ENCODE data around the gene VANGL2. TPM values are rescaled to one million over a fixed set of nuclear protein-coding genes. Genes with fewer than 3 reads are reported as not detected.

The VANGL2 gene
- total and polyA plus RNA-seq, 2 experiments from 2014 or later, result 17.7 to 51.3 TPM

DNA sequence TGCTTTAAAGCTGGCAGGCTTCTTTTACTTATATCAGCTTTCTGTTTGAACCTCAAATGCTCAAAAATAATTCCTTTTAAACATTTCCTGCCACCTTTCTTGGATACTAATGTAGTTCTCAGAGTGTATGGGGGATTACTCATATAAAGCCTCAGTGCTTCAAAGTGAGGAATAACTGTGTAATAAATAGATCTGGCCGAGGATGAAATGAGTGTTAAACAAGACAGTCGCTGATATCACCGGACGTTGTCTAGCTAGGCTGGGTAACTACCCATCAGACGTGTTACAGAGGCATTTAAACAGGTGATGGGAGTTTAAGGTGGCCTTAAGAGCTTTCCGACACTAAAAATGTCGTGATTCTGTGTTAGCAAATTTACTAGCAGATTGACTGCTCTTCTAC is 53.1 kb downstream of the VANGL2 start:
- Histone ChIP-seq H4K20me1 (replicated peaks; ENCODE audit: insufficient read depth) (no peaks in the 10 kb centered on the region), H3K36me3 (ENCODE audit: insufficient read depth) (no peaks in the 10 kb centered on the region), H2AFZ (no peak overlapping the region), H3K4me1 (ENCODE audit: insufficient read depth) (no peaks in the 10 kb centered on the region), H3K27me3 (ENCODE audit: insufficient read depth) (no peaks in the 10 kb centered on the region), H3K4me2 (no peak overlapping the region), H3K4me3 (no peak overlapping the region), H3K27ac (ENCODE audit: low read depth) (no peak overlapping the region), H3K9me2 (ENCODE audit: insufficient read depth) (no peaks in the 10 kb centered on the region), H3F3A (replicated peaks; ENCODE audit: low read depth) (no peaks in the 10 kb centered on the region), H3K79me2 (replicated peaks; ENCODE audit: insufficient read depth) (no peaks in the 10 kb centered on the region)
- TF ChIP-seq, protein P1, sequence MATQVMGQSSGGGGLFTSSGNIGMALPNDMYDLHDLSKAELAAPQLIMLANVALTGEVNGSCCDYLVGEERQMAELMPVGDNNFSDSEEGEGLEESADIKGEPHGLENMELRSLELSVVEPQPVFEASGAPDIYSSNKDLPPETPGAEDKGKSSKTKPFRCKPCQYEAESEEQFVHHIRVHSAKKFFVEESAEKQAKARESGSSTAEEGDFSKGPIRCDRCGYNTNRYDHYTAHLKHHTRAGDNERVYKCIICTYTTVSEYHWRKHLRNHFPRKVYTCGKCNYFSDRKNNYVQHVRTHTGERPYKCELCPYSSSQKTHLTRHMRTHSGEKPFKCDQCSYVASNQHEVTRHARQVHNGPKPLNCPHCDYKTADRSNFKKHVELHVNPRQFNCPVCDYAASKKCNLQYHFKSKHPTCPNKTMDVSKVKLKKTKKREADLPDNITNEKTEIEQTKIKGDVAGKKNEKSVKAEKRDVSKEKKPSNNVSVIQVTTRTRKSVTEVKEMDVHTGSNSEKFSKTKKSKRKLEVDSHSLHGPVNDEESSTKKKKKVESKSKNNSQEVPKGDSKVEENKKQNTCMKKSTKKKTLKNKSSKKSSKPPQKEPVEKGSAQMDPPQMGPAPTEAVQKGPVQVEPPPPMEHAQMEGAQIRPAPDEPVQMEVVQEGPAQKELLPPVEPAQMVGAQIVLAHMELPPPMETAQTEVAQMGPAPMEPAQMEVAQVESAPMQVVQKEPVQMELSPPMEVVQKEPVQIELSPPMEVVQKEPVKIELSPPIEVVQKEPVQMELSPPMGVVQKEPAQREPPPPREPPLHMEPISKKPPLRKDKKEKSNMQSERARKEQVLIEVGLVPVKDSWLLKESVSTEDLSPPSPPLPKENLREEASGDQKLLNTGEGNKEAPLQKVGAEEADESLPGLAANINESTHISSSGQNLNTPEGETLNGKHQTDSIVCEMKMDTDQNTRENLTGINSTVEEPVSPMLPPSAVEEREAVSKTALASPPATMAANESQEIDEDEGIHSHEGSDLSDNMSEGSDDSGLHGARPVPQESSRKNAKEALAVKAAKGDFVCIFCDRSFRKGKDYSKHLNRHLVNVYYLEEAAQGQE (IDR thresholded peaks at IDR 0.05; ENCODE audit: unreplicated experiment), result no peak
- TF ChIP-seq NANOG (IDR thresholded peaks at IDR 0.05; ENCODE audit: borderline replicate concordance) (no peak), CREB1 (CRISPR knock-in tag; IDR thresholded peaks at IDR 0.05; ENCODE audit: low read depth) (no peak), EZH2 (IDR thresholded peaks at IDR 0.05; ENCODE audit: low read depth, unreplicated experiment) (no peak), JUNB (IDR thresholded peaks at IDR 0.05; ENCODE audit: unreplicated experiment) (no peak), STAT1 (IDR thresholded peaks at IDR 0.05; ENCODE audit: unreplicated experiment) (no peak), ZNF331 (CRISPR knock-in tag; IDR thresholded peaks at IDR 0.05; ENCODE audit: low read depth) (no peak), POLR2AphosphoS5 (IDR thresholded peaks at IDR 0.05; ENCODE audit: low read depth) (no peak), ZNF114 (CRISPR knock-in tag; IDR thresholded peaks at IDR 0.05) (no peak), EZH2phosphoT487 (IDR thresholded peaks at IDR 0.05; ENCODE audit: unreplicated experiment) (no peak)
- TF ChIP-seq, protein P2, sequence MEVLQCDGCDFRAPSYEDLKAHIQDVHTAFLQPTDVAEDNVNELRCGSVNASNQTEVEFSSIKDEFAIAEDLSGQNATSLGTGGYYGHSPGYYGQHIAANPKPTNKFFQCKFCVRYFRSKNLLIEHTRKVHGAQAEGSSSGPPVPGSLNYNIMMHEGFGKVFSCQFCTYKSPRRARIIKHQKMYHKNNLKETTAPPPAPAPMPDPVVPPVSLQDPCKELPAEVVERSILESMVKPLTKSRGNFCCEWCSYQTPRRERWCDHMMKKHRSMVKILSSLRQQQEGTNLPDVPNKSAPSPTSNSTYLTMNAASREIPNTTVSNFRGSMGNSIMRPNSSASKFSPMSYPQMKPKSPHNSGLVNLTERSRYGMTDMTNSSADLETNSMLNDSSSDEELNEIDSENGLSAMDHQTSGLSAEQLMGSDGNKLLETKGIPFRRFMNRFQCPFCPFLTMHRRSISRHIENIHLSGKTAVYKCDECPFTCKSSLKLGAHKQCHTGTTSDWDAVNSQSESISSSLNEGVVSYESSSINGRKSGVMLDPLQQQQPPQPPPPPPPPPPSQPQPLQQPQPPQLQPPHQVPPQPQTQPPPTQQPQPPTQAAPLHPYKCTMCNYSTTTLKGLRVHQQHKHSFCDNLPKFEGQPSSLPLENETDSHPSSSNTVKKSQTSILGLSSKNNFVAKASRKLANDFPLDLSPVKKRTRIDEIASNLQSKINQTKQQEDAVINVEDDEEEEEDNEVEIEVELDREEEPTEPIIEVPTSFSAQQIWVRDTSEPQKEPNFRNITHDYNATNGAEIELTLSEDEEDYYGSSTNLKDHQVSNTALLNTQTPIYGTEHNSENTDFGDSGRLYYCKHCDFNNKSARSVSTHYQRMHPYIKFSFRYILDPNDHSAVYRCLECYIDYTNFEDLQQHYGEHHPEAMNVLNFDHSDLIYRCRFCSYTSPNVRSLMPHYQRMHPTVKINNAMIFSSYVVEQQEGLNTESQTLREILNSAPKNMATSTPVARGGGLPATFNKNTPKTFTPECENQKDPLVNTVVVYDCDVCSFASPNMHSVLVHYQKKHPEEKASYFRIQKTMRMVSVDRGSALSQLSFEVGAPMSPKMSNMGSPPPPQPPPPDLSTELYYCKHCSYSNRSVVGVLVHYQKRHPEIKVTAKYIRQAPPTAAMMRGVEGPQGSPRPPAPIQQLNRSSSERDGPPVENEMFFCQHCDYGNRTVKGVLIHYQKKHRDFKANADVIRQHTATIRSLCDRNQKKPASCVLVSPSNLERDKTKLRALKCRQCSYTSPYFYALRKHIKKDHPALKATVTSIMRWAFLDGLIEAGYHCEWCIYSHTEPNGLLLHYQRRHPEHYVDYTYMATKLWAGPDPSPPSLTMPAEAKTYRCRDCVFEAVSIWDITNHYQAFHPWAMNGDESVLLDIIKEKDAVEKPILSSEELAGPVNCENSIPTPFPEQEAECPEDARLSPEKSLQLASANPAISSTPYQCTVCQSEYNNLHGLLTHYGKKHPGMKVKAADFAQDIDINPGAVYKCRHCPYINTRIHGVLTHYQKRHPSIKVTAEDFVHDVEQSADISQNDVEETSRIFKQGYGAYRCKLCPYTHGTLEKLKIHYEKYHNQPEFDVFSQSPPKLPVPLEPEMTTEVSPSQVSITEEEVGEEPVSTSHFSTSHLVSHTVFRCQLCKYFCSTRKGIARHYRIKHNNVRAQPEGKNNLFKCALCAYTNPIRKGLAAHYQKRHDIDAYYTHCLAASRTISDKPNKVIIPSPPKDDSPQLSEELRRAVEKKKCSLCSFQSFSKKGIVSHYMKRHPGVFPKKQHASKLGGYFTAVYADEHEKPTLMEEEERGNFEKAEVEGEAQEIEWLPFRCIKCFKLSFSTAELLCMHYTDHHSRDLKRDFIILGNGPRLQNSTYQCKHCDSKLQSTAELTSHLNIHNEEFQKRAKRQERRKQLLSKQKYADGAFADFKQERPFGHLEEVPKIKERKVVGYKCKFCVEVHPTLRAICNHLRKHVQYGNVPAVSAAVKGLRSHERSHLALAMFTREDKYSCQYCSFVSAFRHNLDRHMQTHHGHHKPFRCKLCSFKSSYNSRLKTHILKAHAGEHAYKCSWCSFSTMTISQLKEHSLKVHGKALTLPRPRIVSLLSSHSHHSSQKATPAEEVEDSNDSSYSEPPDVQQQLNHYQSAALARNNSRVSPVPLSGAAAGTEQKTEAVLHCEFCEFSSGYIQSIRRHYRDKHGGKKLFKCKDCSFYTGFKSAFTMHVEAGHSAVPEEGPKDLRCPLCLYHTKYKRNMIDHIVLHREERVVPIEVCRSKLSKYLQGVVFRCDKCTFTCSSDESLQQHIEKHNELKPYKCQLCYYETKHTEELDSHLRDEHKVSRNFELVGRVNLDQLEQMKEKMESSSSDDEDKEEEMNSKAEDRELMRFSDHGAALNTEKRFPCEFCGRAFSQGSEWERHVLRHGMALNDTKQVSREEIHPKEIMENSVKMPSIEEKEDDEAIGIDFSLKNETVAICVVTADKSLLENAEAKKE (CRISPR knock-in tag; IDR thresholded peaks at IDR 0.05), result no peak
- TF ChIP-seq, protein P3, sequence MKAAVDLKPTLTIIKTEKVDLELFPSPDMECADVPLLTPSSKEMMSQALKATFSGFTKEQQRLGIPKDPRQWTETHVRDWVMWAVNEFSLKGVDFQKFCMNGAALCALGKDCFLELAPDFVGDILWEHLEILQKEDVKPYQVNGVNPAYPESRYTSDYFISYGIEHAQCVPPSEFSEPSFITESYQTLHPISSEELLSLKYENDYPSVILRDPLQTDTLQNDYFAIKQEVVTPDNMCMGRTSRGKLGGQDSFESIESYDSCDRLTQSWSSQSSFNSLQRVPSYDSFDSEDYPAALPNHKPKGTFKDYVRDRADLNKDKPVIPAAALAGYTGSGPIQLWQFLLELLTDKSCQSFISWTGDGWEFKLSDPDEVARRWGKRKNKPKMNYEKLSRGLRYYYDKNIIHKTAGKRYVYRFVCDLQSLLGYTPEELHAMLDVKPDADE (IDR thresholded peaks at IDR 0.05), result no peak
- Mint-ChIP-seq H3K4me1 (no peaks in the 10 kb centered on the region), H3K36me3 (ENCODE audit: low read depth) (no peaks in the 10 kb centered on the region), H3K9me3 (no peaks in the 10 kb centered on the region), H3K27ac (no peak overlapping the region), H3K27me3 (ENCODE audit: insufficient read depth, low read depth, poor library complexity) (peaks cover 5% of the 10 kb centered on the region), H3K4me3 (no peak overlapping the region)
- DNase-seq (ENCODE audit: low spot score), result no peak
- ATAC-seq, result no peak

All from GM23338 (cell line).